RWPE2 (cell line): ENCODE data around the gene LOXL4.

Source experiments
- ATAC-seq: fragments of 200-7000 bp; cut with Tn5 transposase; 3 replicates; pipeline ENCODE4 v1.9.1; 2021; ENCODE audit warnings: low read depth
- DNase-seq: peaks from one replicate; pipeline ENCODE4 v3.0.0-alpha.2; 2020; ENCODE audit warnings: low spot score
- H3K27ac ChIP-seq: fragments of 450-650 bp; 2 replicates; pipeline ENCODE4 v1.5.1; 2017; ENCODE audit warnings: mild to moderate bottlenecking; ENCODE audit not compliant: poor library complexity, severe bottlenecking
- H3K27me3 ChIP-seq: fragments of 250-450 bp; sonication (Bioruptor Pico); 2 replicates; pipeline ENCODE4 v1.5.1; 2021; ENCODE audit warnings: mild to moderate bottlenecking, moderate library complexity; ENCODE audit not compliant: insufficient read depth, poor library complexity, severe bottlenecking
- H3K36me3 ChIP-seq: fragments of 250-450 bp; sonication (Bioruptor Pico); 2 replicates; pipeline ENCODE4 v1.5.1; 2020; ENCODE audit warnings: low read depth, mild to moderate bottlenecking, moderate library complexity
- H3K4me1 ChIP-seq: fragments of 250-450 bp; sonication (Bioruptor Pico); 2 replicates; pipeline ENCODE4 v1.5.1; 2021; ENCODE audit warnings: mild to moderate bottlenecking, moderate library complexity; ENCODE audit not compliant: insufficient read depth, poor library complexity, severe bottlenecking
- H3K4me3 ChIP-seq: fragments of 250-450 bp; sonication (Bioruptor Pico); 2 replicates; pipeline ENCODE4 v1.5.1; 2021; ENCODE audit warnings: mild to moderate bottlenecking, moderate library complexity; ENCODE audit not compliant: severe bottlenecking
- H3K9me3 ChIP-seq: fragments of 250-450 bp; sonication (Bioruptor Pico); 2 replicates; pipeline ENCODE4 v1.5.1; 2021; ENCODE audit warnings: mild to moderate bottlenecking, moderate library complexity; ENCODE audit not compliant: severe bottlenecking
- CTCF ChIP-seq: fragments of 450-650 bp; IDR thresholded peaks from one replicate; pipeline ENCODE4 v1.5.1; 2017; ENCODE audit warnings: mild to moderate bottlenecking, moderate library complexity; ENCODE audit not compliant: poor library complexity, severe bottlenecking

Gene LOXL4

GRCh38 chr10:98313598-98313997, 45.6 kb upstream of the LOXL4 start:
- H3K27ac ChIP-seq, result no peak overlapping the region
- DNase-seq, result no peak
- no peak for TF ChIP-seq CTCF
- peaks cover 7% of the 10 kb centered on the region for H3K4me1 ChIP-seq
- H3K4me3 ChIP-seq, result no peak overlapping the region
- H3K27me3 ChIP-seq, result no peaks in the 10 kb centered on the region
- no peak for ATAC-seq
- H3K36me3 ChIP-seq, result no peaks in the 10 kb centered on the region
- H3K9me3 ChIP-seq, result no peaks in the 10 kb centered on the region

- TF ChIP-seq CTCF, result no peak
- Histone ChIP-seq H3K27me3 (no peaks in the 10 kb centered on the region), H3K9me3 (no peaks in the 10 kb centered on the region), H3K4me3 (no peak overlapping the region), H3K4me1 (peaks cover 7% of the 10 kb centered on the region), H3K27ac (no peak overlapping the region), H3K36me3 (no peaks in the 10 kb centered on the region)
- no peak for ATAC-seq
- no peak for DNase-seq
Measured at GRCh38 chr10:98312822-98313221, 44.8 kb upstream of the LOXL4 start.

GRCh38 chr10:98312349-98312748, 44.4 kb upstream of the LOXL4 start:
- DNase-seq (no peak), ATAC-seq (no peak)
- Histone ChIP-seq H3K27ac (no peak overlapping the region), H3K4me3 (no peak overlapping the region), H3K4me1 (peaks cover 7% of the 10 kb centered on the region), H3K9me3 (no peaks in the 10 kb centered on the region), H3K36me3 (no peaks in the 10 kb centered on the region), H3K27me3 (no peaks in the 10 kb centered on the region)
- no peak for TF ChIP-seq CTCF

- Histone ChIP-seq H3K4me3 (no peak overlapping the region), H3K4me1 (no peaks in the 10 kb centered on the region), H3K27ac (no peak overlapping the region), H3K36me3 (no peaks in the 10 kb centered on the region), H3K9me3 (no peaks in the 10 kb centered on the region), H3K27me3 (no peaks in the 10 kb centered on the region)
- TF ChIP-seq CTCF, result no peak
- DNase-seq, result no peak
- ATAC-seq, result no peak
Measured at GRCh38 chr10:98310701-98311100, 42.7 kb upstream of the LOXL4 start.

GRCh38 chr10:98309366-98310355, 41.7 kb upstream of the LOXL4 start:
- no peak overlapping the region for H3K4me3 ChIP-seq
- peak; percentile 92 for ATAC-seq

More at GRCh38 chr10:98309366-98310355, 41.7 kb upstream of the LOXL4 start:
- no peaks in the 10 kb centered on the region for H3K9me3 ChIP-seq
- no peak overlapping the region for H3K27ac ChIP-seq
- peak; percentile 81 for TF ChIP-seq CTCF
- no peak for DNase-seq
- no peaks in the 10 kb centered on the region for H3K27me3 ChIP-seq
- no peaks in the 10 kb centered on the region for H3K4me1 ChIP-seq
- H3K36me3 ChIP-seq, result no peaks in the 10 kb centered on the region
